WTC11 (cell line): ENCODE measurements around the gene ACTRT2. TPM values are rescaled to one million over a fixed set of nuclear protein-coding genes. Genes with fewer than 3 reads are reported as not detected.

Source experiments
- ATAC-seq: fragments of 200-7000 bp; cut with Tn5 transposase; 2 replicates; pipeline ENCODE4 v1.10.0; 2021; ENCODE audit warnings: mild to moderate bottlenecking, moderate library complexity
- CTCF ChIA-PET: fragments of 300-600 bp; sonication (Branson Sonifier 250); formaldehyde crosslinking; loops from one replicate; lab custom pipeline; 2021; ENCODE audit warnings: antibody characterized with exemption; lab: Charles Lee
- POLR2A ChIA-PET: fragments of 350-600 bp; sonication (Branson Sonifier 250); formaldehyde crosslinking; loops from one replicate; lab custom pipeline; 2021; ENCODE audit warnings: antibody characterized with exemption; lab: Charles Lee
- DNase-seq: peaks from one replicate; pipeline ENCODE4 v3.0.0; 2021; ENCODE audit warnings: low spot score
- H3K27ac Mint-ChIP-seq: 2 replicates; pipeline ENCODE4 v1.8.0; 2021; ENCODE audit warnings: mixed read lengths
- H3K27me3 Mint-ChIP-seq: 2 replicates; pipeline ENCODE4 v1.8.0; 2021; ENCODE audit warnings: low read depth, mild to moderate bottlenecking, moderate library complexity, mixed read lengths
- H3K36me3 Mint-ChIP-seq: 2 replicates; pipeline ENCODE4 v1.8.0; 2021; ENCODE audit warnings: mixed read lengths
- H3K4me1 Mint-ChIP-seq: 2 replicates; pipeline ENCODE4 v1.8.0; 2022; ENCODE audit warnings: mixed read lengths
- H3K4me3 Mint-ChIP-seq: 2 replicates; pipeline ENCODE4 v1.8.0; 2021; ENCODE audit warnings: mild to moderate bottlenecking, moderate library complexity, mixed read lengths
- H3K9me3 Mint-ChIP-seq: 2 replicates; pipeline ENCODE4 v1.8.0; 2021; ENCODE audit warnings: mixed read lengths
- AFF4 ChIP-seq: sonication (generic); formaldehyde crosslinking; IDR thresholded peaks from 2 replicates; pipeline ENCODE4 v1.8.1; 2023; ENCODE audit warnings: mild to moderate bottlenecking, missing genetic modification reagents, borderline replicate concordance
- ATF3 ChIP-seq: sonication (generic); formaldehyde crosslinking; conservative IDR thresholded peaks from 2 replicates; pipeline ENCODE4 v1.8.1; 2022; ENCODE audit warnings: mild to moderate bottlenecking, missing genetic modification reagents
- E2F4 ChIP-seq: sonication (generic); formaldehyde crosslinking; IDR thresholded peaks from 2 replicates; pipeline ENCODE4 v1.8.1; 2022; ENCODE audit warnings: low read depth, mild to moderate bottlenecking, moderate library complexity, missing genetic modification reagents, borderline replicate concordance
- FOXJ3 ChIP-seq: sonication (generic); formaldehyde crosslinking; IDR thresholded peaks from 2 replicates; pipeline ENCODE4 v1.9.0; 2021; ENCODE audit warnings: missing genetic modification reagents, mild to moderate bottlenecking, borderline replicate concordance
- FOXP1 ChIP-seq: sonication (generic); formaldehyde crosslinking; IDR thresholded peaks from 2 replicates; pipeline ENCODE4 v1.8.0; 2022; ENCODE audit warnings: missing genetic modification reagents, mild to moderate bottlenecking, moderate library complexity, borderline replicate concordance
- FOXP4 ChIP-seq: sonication (generic); formaldehyde crosslinking; IDR thresholded peaks from 2 replicates; pipeline ENCODE4 v1.8.0; 2022; ENCODE audit warnings: mild to moderate bottlenecking, missing genetic modification reagents
- HMGXB4 ChIP-seq: sonication (generic); formaldehyde crosslinking; IDR thresholded peaks from 2 replicates; pipeline ENCODE4 v1.8.1; 2023; ENCODE audit warnings: mild to moderate bottlenecking, moderate library complexity, missing genetic modification reagents
- IRF1 ChIP-seq: sonication (generic); formaldehyde crosslinking; IDR thresholded peaks from 2 replicates; pipeline ENCODE4 v1.8.0; 2023; ENCODE audit warnings: missing genetic modification reagents
- MYBL2 ChIP-seq: sonication (generic); formaldehyde crosslinking; IDR thresholded peaks from 2 replicates; pipeline ENCODE4 v1.8.1; 2023; ENCODE audit warnings: mild to moderate bottlenecking, moderate library complexity, missing genetic modification reagents
- NR1H2 ChIP-seq: sonication (generic); formaldehyde crosslinking; IDR thresholded peaks from 2 replicates; pipeline ENCODE4 v1.9.0; 2021; ENCODE audit warnings: mild to moderate bottlenecking, moderate library complexity, missing genetic modification reagents
- PRDM15 ChIP-seq: sonication (generic); formaldehyde crosslinking; IDR thresholded peaks from 2 replicates; pipeline ENCODE4 v1.8.0; 2022; ENCODE audit warnings: missing genetic modification reagents
- RELA ChIP-seq: sonication (generic); formaldehyde crosslinking; IDR thresholded peaks from 2 replicates; pipeline ENCODE4 v1.8.1; 2022; ENCODE audit warnings: missing genetic modification reagents, mild to moderate bottlenecking, borderline replicate concordance
- STAT6 ChIP-seq: sonication (generic); formaldehyde crosslinking; conservative IDR thresholded peaks from 2 replicates; pipeline ENCODE4 v1.8.1; 2023; ENCODE audit warnings: mild to moderate bottlenecking, low read depth, missing genetic modification reagents, moderate library complexity
- ZBTB43 ChIP-seq: sonication (generic); formaldehyde crosslinking; IDR thresholded peaks from 2 replicates; pipeline ENCODE4 v1.8.1; 2023; ENCODE audit warnings: mild to moderate bottlenecking, missing genetic modification reagents
- ZNF121 ChIP-seq: sonication (generic); formaldehyde crosslinking; IDR thresholded peaks from 2 replicates; pipeline ENCODE4 v1.8.0; 2023; ENCODE audit warnings: missing genetic modification reagents
- ZNF138 ChIP-seq: sonication (generic); formaldehyde crosslinking; conservative IDR thresholded peaks from 2 replicates; pipeline ENCODE4 v1.8.1; 2022; ENCODE audit warnings: mild to moderate bottlenecking, moderate library complexity, missing genetic modification reagents
- total RNA-seq: library from RNA; stranded (reverse); gene quantifications from 3 replicates; pipeline ENCODE4 v1.2.3, GENCODE V29; 2021

The ACTRT2 gene
- total RNA-seq, 1 experiment from 2014 or later: not detected

- H3K27ac Mint-ChIP-seq: no peak overlapping the region
- DNase-seq: no peak
- TF ChIP-seq ATF3 (CRISPR knock-in tag) (no peak), ZBTB43 (CRISPR knock-in tag) (no peak), RELA (CRISPR knock-in tag) (no peak), STAT6 (CRISPR knock-in tag) (no peak), FOXJ3 (no peak), ZNF138 (CRISPR knock-in tag) (no peak), FOXP4 (CRISPR knock-in tag) (no peak), IRF1 (no peak), FOXP1 (CRISPR knock-in tag) (no peak), AFF4 (CRISPR knock-in tag) (no peak), E2F4 (CRISPR knock-in tag) (no peak), MYBL2 (CRISPR knock-in tag) (no peak), NR1H2 (CRISPR knock-in tag) (no peak), HMGXB4 (no peak), PRDM15 (CRISPR knock-in tag) (no peak), ZNF121 (CRISPR knock-in tag) (no peak)
Observed at GRCh38 chr1:3054474-3054873, 33.2 kb downstream of the ACTRT2 start.

More at GRCh38 chr1:3054474-3054873, 33.2 kb downstream of the ACTRT2 start:
- CTCF ChIA-PET: no interaction called here
- no peak for ATAC-seq
- no peaks in the 10 kb centered on the region for H3K36me3 Mint-ChIP-seq
- H3K9me3 Mint-ChIP-seq: peaks cover 16% of the 10 kb centered on the region
- peaks cover 37% of the 10 kb centered on the region for H3K27me3 Mint-ChIP-seq
- POLR2A ChIA-PET: no interaction called here
- H3K4me1 Mint-ChIP-seq: no peaks in the 10 kb centered on the region
- H3K4me3 Mint-ChIP-seq: no peak overlapping the region
